K562 (cell line): ENCODE results near the gene SRC.

Experiments used
- CREM ChIP-seq: IDR thresholded peaks from 2 replicates; pipeline ENCODE4 v1.6.1; 2014; ENCODE audit warnings: antibody characterized with exemption, low read depth
- CTCF ChIP-seq, 3 experiments: IDR thresholded peaks in 2 of 3; conservative IDR thresholded peaks in 1 of 3; 2 replicates each; pipeline ENCODE4 v1.5.1; 2011 to 2012; ENCODE audit warnings: low read length in 3 of 3, mild to moderate bottlenecking in 3 of 3, control low read depth in 2 of 3, improper control_type of control experiment in 1 of 3, inconsistent platforms in 1 of 3, low read depth in 1 of 3, mixed read lengths in 1 of 3, moderate library complexity in 1 of 3; ENCODE audit not compliant: insufficient read depth in 2 of 3
- EZH2 ChIP-seq: IDR thresholded peaks from 2 replicates; pipeline ENCODE4 v1.6.1; 2012; ENCODE audit warnings: low read depth, mild to moderate bottlenecking, inconsistent platforms, low read length, borderline replicate concordance
- MCM2 ChIP-seq: fragments of 450-650 bp; IDR thresholded peaks from 2 replicates; pipeline ENCODE4 v1.6.1; 2017; ENCODE audit warnings: low read depth, mild to moderate bottlenecking
- MCM7 ChIP-seq, 2 experiments: fragments of 450-650 bp; IDR thresholded peaks; 2 replicates each; pipeline ENCODE4 v1.6.1; 2016 to 2018
- MITF ChIP-seq: IDR thresholded peaks from 2 replicates; pipeline ENCODE4 v1.6.1; 2014; ENCODE audit warnings: antibody characterized with exemption
- NR2C2 ChIP-seq, 2 experiments: fragments of 200-800 bp in 1 of 2; sonication (Bioruptor generic) in 1 of 2; sonication (generic) in 1 of 2; formaldehyde crosslinking in 1 of 2; IDR thresholded peaks; 2 replicates each; pipeline versions ENCODE4 v1.6.1 to v1.8.0; 2016 to 2022; ENCODE audit warnings: mild to moderate bottlenecking in 1 of 2, missing compliant biosample characterization in 1 of 2, missing genetic modification characterization in 1 of 2, missing genetic modification reagents in 1 of 2
- PATZ1 ChIP-seq: fragments of 250-450 bp; sonication (Bioruptor Pico); IDR thresholded peaks from 2 replicates; pipeline ENCODE4 v1.5.0; 2020; ENCODE audit warnings: mild to moderate bottlenecking, borderline replicate concordance
- TEAD4 ChIP-seq, 2 experiments: sonication (generic) in 1 of 2; formaldehyde crosslinking in 1 of 2; IDR thresholded peaks; 2 replicates each; pipeline versions ENCODE4 v1.6.1 to v1.8.0; 2012 to 2022; ENCODE audit warnings: borderline replicate concordance in 1 of 2, inconsistent platforms in 1 of 2, low read length in 1 of 2, mild to moderate bottlenecking in 1 of 2, missing genetic modification reagents in 1 of 2
- USF1 ChIP-seq: sonication (generic); formaldehyde crosslinking; IDR thresholded peaks from 2 replicates; pipeline ENCODE4 v1.9.0; 2022; ENCODE audit warnings: mild to moderate bottlenecking, missing genetic modification reagents
- ZNF232 ChIP-seq: sonication (generic); formaldehyde crosslinking; IDR thresholded peaks from 2 replicates; pipeline ENCODE4 v1.8.0; 2022; ENCODE audit warnings: mild to moderate bottlenecking, missing genetic modification reagents
- ZNF280B ChIP-seq: fragments of 250-450 bp; sonication (Bioruptor Pico); IDR thresholded peaks from 2 replicates; pipeline ENCODE4 v1.5.1; 2021; ENCODE audit warnings: mild to moderate bottlenecking
- ZNF518B ChIP-seq: fragments of 250-450 bp; sonication (Bioruptor Pico); IDR thresholded peaks from 2 replicates; pipeline ENCODE4 v1.5.0; 2021; ENCODE audit warnings: mild to moderate bottlenecking, moderate library complexity

GRCh38 chr20:37385659-37386504 lies 39.9 kb downstream of the SRC start:
- TF ChIP-seq EZH2, result no peak
- TF ChIP-seq CREM, result no peak
- no peak for TF ChIP-seq USF1 (CRISPR knock-in tag)
- TF ChIP-seq CTCF (IDR thresholded peaks at IDR 0.05 in 2 of 3, conservative IDR thresholded peaks at IDR 0.05 in 1 of 3; ENCODE audit: insufficient read depth in 2 of 3, low read depth in 1 of 3, low read length in 3 of 3), result no peak
- no peak for TF ChIP-seq ZNF518B (CRISPR knock-in tag)
- no peak for TF ChIP-seq MCM2
- TF ChIP-seq NR2C2 (CRISPR knock-in tag; IDR thresholded peaks at IDR 0.05), result no peak
- TF ChIP-seq NR2C2 (tag; IDR thresholded peaks at IDR 0.05), result no peak
- no peak for TF ChIP-seq ZNF280B (CRISPR knock-in tag)
- no peak for TF ChIP-seq ZNF232 (CRISPR knock-in tag)
- TF ChIP-seq MCM7 (IDR thresholded peaks at IDR 0.05), result no peak
- TF ChIP-seq TEAD4 (IDR thresholded peaks at IDR 0.05; ENCODE audit: low read length), result no peak
- no peak for TF ChIP-seq TEAD4 (CRISPR knock-in tag; IDR thresholded peaks at IDR 0.05; ENCODE audit: borderline replicate concordance)
- TF ChIP-seq MITF, result no peak
- no peak for TF ChIP-seq PATZ1
